Lower leg skin (tissue), 4 donors: ENCODE results near the gene ATG7. TPM values are rescaled to one million over a fixed set of nuclear protein-coding genes. Genes with fewer than 3 reads are reported as not detected.
"Not testable (repeated sequence)": the region's sequence is repeated elsewhere in the genome, so short reads cannot be mapped to it uniquely, and the experiment has no call there.

Source experiments
- DNase-seq, 2 donors: peaks; one replicate each; pipeline ENCODE4 v3.0.0-alpha.2; 2019; ENCODE audit warnings: low spot score in 2 of 2
- H3K4me3 ChIP-seq: fragments of 200-600 bp; sonication (generic); 2 replicates; pipeline ENCODE4 v1.5.1; 2017; ENCODE audit warnings: mild to moderate bottlenecking, low read depth; ENCODE audit not compliant: poor library complexity, severe bottlenecking
- POLR2A ChIP-seq, 2 donors: fragments of 450-650 bp; IDR thresholded peaks; one replicate each; pipeline ENCODE4 v1.6.1; 2016 to 2017; ENCODE audit warnings: antibody characterized with exemption in 2 of 2, mild to moderate bottlenecking in 1 of 2, moderate library complexity in 1 of 2
- WGBS, 2 donors: methylation state at CpG; one replicate each; pipeline ENCODE4 v1.1.5; 2018; 5-methylcytosine and 5-hydroxymethylcytosine counted together
- intact Hi-C: fragments of 100-400 bp; cut with DNase I; formaldehyde crosslinking; loops from one replicate; pipeline ENCODE4 v1.15.0; 2023; ENCODE audit warnings: low total_unique reads
- total RNA-seq, 4 donors: library from RNA; depleted of rRNA; stranded (reverse); fragments of >200 nt; gene quantifications; one replicate each; pipeline ENCODE4 v1.1.0, GENCODE V29; 2016
- TF ChIP-seq, protein P1 (sequence below), 3 donors: fragments of 450-650 bp; IDR thresholded peaks; one replicate each; pipeline ENCODE4 v1.5.1; 2016; ENCODE audit warnings: antibody characterized with exemption in 3 of 3, mild to moderate bottlenecking in 3 of 3, moderate library complexity in 2 of 3

ATG7 gene
- total RNA-seq, 4 donors from 2014 or later = 38.8 to 110 (median 53.2) TPM

DNA sequence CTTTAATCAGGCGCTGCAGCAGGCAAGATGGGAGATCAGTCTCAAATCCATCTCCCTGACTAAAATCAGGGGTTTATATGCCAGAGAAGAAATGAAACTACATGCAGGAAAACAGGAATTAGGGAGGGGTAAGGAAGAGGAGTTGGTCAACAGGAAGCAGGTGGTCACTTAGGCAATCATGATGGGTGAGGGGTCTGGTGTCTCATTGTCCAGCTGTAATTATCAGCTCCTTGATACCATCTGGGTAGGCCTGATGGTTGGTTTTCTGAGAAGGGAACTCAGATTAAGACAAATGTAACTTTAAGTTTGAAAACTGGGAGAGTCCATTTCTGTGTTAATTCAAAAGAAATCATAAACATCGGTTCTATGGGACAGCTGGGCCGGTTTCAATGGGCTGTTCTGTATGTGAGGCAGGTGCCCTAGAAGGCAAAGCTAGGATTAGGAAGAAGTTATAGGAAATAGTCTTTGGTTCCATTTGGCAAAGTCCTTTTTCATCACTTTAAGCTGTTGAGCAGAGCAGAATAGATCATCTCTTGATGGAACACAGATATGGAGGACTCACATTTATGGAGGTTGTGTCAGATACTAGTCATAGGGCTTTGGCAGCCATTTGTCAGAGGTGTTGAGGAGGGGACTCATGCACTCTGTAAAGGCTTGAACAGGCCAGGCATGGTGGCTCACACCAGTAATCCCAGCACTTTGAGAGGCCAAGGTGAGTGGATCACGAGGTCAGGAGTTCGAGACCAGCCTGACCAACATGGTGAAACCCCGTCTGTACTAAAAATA is 222.1 kb downstream of the ATG7 start:
- WGBS, 2 donors = 94 to 97% methylated on average over 6 of the region's 6 CpGs
- no peak for DNase-seq
- intact Hi-C loops = no loop called here
- H3K4me3 ChIP-seq = no peak overlapping the region
- TF ChIP-seq, protein P1, sequence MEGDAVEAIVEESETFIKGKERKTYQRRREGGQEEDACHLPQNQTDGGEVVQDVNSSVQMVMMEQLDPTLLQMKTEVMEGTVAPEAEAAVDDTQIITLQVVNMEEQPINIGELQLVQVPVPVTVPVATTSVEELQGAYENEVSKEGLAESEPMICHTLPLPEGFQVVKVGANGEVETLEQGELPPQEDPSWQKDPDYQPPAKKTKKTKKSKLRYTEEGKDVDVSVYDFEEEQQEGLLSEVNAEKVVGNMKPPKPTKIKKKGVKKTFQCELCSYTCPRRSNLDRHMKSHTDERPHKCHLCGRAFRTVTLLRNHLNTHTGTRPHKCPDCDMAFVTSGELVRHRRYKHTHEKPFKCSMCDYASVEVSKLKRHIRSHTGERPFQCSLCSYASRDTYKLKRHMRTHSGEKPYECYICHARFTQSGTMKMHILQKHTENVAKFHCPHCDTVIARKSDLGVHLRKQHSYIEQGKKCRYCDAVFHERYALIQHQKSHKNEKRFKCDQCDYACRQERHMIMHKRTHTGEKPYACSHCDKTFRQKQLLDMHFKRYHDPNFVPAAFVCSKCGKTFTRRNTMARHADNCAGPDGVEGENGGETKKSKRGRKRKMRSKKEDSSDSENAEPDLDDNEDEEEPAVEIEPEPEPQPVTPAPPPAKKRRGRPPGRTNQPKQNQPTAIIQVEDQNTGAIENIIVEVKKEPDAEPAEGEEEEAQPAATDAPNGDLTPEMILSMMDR (IDR thresholded peaks at IDR 0.05) = no peak
- no peak for TF ChIP-seq POLR2A (IDR thresholded peaks at IDR 0.05)

DNA sequence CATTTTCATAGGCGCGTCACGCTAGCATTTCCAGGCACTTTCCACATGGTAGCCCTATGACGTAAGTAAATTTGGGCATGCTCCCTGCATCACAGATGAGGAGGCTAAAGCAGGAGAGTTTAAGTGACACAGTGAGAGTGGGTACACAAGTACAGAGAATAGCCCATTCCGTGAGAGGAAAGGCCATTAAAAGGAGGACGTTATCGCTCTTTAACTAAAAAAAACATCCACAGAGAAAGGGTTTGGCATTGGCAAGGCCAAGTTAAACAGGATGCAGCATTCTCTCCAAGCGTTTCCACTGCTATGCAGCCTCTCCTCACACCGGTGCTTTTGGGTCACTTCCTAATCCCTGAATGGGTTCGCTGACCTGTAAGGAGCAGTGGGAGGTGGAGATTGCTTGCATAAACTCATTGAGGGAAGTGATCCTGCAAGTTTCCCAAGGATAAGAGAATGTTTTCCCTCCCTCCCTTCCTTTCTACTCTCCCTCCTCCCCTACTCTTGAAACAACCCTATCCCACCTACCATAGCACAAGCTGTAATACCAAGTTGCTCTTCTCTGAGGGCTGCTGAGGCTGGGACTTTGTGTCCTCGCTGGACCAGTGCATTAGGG is 223.9 kb downstream of the ATG7 start:
- DNase-seq = no peak
- TF ChIP-seq POLR2A (IDR thresholded peaks at IDR 0.05) = no peak
- TF ChIP-seq, protein P1 (IDR thresholded peaks at IDR 0.05) = no peak
- intact Hi-C loops = no loop called here
- 79 to 80% methylated on average over 11 of the region's 11 CpGs for WGBS, 2 donors
- no peak overlapping the region for H3K4me3 ChIP-seq

DNA sequence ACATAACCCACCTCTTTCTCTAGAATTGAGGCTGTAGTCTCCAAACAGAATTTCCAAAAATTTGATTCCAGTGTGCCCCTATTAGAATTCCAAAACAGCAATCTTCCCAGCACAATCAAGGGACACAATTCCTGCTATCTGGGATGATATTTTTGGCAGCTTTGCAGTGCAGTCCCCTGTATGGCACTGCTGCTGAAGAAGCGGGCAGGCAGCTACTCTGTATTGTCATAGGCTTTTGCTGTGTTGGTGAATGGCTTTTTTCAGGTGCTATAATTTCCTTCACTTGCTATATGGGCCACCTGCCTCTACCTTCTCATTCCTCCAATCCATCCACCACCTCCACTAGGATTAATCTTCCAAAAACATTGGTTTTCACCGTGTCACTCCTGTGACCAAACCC is 226.0 kb downstream of the ATG7 start:
- DNase-seq = no peak
- intact Hi-C loops = no loop called here
- TF ChIP-seq, protein P1 (IDR thresholded peaks at IDR 0.05) = no peak
- no peak for TF ChIP-seq POLR2A (IDR thresholded peaks at IDR 0.05)
- 94 to 98% methylated on average over 2 of the region's 2 CpGs for WGBS, 2 donors
- H3K4me3 ChIP-seq = no peak overlapping the region

DNA sequence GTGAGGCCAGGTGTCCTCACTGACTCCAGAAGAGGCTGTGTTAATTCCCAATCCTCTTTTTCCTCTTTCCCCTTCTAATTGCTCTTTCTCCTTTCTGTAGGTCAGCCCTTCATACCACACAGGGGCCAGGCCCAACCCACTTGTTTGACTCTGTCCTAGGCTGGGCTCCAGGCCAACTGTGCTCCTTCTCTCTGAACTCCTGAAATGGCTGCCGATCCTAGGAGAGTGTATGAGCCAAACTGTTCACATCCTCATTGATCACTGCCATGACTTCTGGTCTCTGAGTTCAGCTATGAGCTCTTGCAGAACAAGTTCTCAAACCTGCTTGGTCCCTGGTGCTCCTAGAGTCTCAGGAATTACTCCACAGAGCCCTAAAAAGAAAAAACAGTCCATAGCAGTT is 226.4 kb downstream of the ATG7 start:
- no peak for DNase-seq
- TF ChIP-seq, protein P1 (IDR thresholded peaks at IDR 0.05) = no peak
- no peak for TF ChIP-seq POLR2A (IDR thresholded peaks at IDR 0.05)
- intact Hi-C loops = no loop called here
- H3K4me3 ChIP-seq = no peak overlapping the region
- 9 to 19% methylated on average over 1 of the region's 1 CpG for WGBS, 2 donors

DNA sequence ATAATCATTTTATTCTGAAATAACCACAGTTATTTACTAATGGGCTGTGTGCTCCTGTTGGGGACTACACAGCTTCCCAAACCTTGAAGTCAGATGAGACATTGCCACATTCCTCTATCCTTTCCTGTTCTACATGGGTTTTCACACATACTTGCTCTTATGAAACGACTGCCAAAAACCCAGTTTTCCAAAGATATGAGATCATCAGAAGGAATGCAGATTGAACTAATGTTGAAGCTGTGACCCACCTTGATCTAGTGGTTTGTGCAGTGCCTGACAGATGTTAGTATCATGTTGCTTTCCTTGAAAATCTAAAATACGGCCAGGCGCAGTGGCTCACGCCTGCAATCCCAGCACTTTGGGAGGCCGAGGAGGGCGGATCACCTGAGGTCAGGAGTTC is 226.9 kb downstream of the ATG7 start:
- DNase-seq = no peak
- intact Hi-C loops = no loop called here
- TF ChIP-seq, protein P1 (IDR thresholded peaks at IDR 0.05) = no peak
- TF ChIP-seq POLR2A (IDR thresholded peaks at IDR 0.05) = no peak
- 83 to 84% methylated on average over 6 of the region's 6 CpGs for WGBS, 2 donors
- H3K4me3 ChIP-seq = no peak overlapping the region

DNA sequence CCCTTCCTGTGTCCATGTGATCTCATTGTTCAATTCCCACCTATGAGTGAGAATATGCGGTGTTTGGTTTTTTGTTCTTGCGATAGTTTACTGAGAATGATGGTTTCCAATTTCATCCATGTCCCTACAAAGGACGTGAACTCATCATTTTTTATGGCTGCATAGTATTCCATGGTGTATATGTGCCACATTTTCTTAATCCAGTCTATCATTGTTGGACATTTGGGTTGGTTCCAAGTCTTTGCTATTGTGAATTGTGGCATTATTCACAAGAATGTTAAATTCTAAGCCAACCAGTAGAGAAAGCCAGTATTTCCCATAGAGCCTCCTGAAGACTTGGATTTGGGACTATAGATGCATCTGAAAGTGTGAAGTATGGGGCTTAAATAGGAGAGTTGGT is 230.2 kb downstream of the ATG7 start:
- DNase-seq, H3K4me3 ChIP-seq, intact Hi-C loops: not testable (repeated sequence)
- WGBS, 2 donors = 60% methylated on average over 1 of the region's 3 CpGs; no CpG with 5 or more reads in 1 of the 2 donors
